AG04450 (cell line): ENCODE measurements around the gene CEACAM8. TPM values are rescaled to one million over a fixed set of nuclear protein-coding genes. Genes with fewer than 3 reads are reported as not detected.
"Not testable (repeated sequence)": the region's sequence is repeated elsewhere in the genome, so short reads cannot be mapped to it uniquely, and the experiment has no call there.

ENCODE experiments used
- CTCF ChIA-PET: fragments of 300-600, 350-600 bp; formaldehyde crosslinking; extraction: SDS; loops from one replicate; lab custom pipeline; 2022; ENCODE audit warnings: antibody characterized with exemption, inconsistent platforms; lab: Charles Lee
- POLR2A ChIA-PET: fragments of 350-600 bp; formaldehyde crosslinking; extraction: SDS; loops from one replicate; lab custom pipeline; 2021; ENCODE audit warnings: antibody characterized with exemption, inconsistent platforms; lab: Yijun Ruan, JAX
- DNase-seq: peaks from one replicate; pipeline ENCODE4 v3.0.0-alpha.2; 2011; ENCODE audit warnings: low read depth, low spot score
- H3K27ac ChIP-seq: one replicate; pipeline ENCODE4 v1.5.1; 2012; ENCODE audit warnings: low read depth, low read length, control low read depth
- H3K27me3 ChIP-seq: one replicate; pipeline ENCODE4 v1.6.0; 2012; ENCODE audit warnings: low read length; ENCODE audit not compliant: control insufficient read depth, insufficient read depth
- H3K4me3 ChIP-seq: 2 replicates; pipeline ENCODE4 v1.5.1; 2011; ENCODE audit warnings: mild to moderate bottlenecking, low read depth, low read length, control low read depth
- H3K9me3 ChIP-seq: 2 replicates; pipeline ENCODE4 v1.5.1; 2012; ENCODE audit warnings: low read length; ENCODE audit not compliant: control insufficient read depth, insufficient read depth
- CTCF ChIP-seq: IDR thresholded peaks from 2 replicates; pipeline ENCODE4 v1.5.1; 2011; ENCODE audit warnings: low read depth, low read length, control low read depth, inconsistent platforms
- polyA plus RNA-seq: library from polyadenylated mRNA; depleted of rRNA; stranded (reverse); fragments of >200 nt; gene quantifications from 2 replicates; pipeline ENCODE4 v1.2.3, GENCODE V29; 2011

CEACAM8 gene
- polyA plus RNA-seq, 1 experiment = not detected

GRCh38 chr19:42540071-42540553 is 54.6 kb downstream of the CEACAM8 start:
- CTCF ChIA-PET = no interaction called here
- no peak for DNase-seq

GRCh38 chr19:42538841-42539709 is 55.6 kb downstream of the CEACAM8 start:
- peaks cover 20% of the 10 kb centered on the region for H3K27me3 ChIP-seq
- H3K27ac ChIP-seq = no peak overlapping the region
- CTCF ChIA-PET = interaction anchor here (0.6 kb wide), 1 partner anchor 1124 kb away, joined by 3 read pairs; no protein-coding TSS in a partner anchor
- H3K4me3 ChIP-seq = no peak overlapping the region
- no peak for TF ChIP-seq CTCF
- POLR2A ChIA-PET = no interaction called here
- H3K9me3 ChIP-seq = no peaks in the 10 kb centered on the region
- no peak for DNase-seq

More at GRCh38 chr19:42540071-42540553, 54.6 kb downstream of the CEACAM8 start:
- POLR2A ChIA-PET = no interaction called here
- Histone ChIP-seq H3K27me3 (peaks cover 20% of the 10 kb centered on the region), H3K9me3 (no peaks in the 10 kb centered on the region), H3K4me3 (no peak overlapping the region), H3K27ac (no peak overlapping the region)
- no peak for TF ChIP-seq CTCF

GRCh38 chr19:42535276-42535675 is 59.4 kb downstream of the CEACAM8 start:
- POLR2A ChIA-PET = interaction anchor here (0.6 kb wide), 1 partner anchor 18 kb away, joined by 6 read pairs; no protein-coding TSS in a partner anchor
- H3K4me3 ChIP-seq, CTCF ChIA-PET, H3K27ac ChIP-seq, DNase-seq, H3K9me3 ChIP-seq: not testable (repeated sequence)
- peaks cover 11% of the 10 kb centered on the region for H3K27me3 ChIP-seq

- TF ChIP-seq CTCF = no peak
- no peak overlapping the region for H3K4me3 ChIP-seq
- ChIA-PET CTCF (no interaction called here), POLR2A (no interaction called here)
- peaks cover 8% of the 10 kb centered on the region for H3K27me3 ChIP-seq
- H3K27ac ChIP-seq = no peak overlapping the region
- no peak for DNase-seq
- H3K9me3 ChIP-seq = no peaks in the 10 kb centered on the region
Measured at GRCh38 chr19:42534391-42534790, 60.3 kb downstream of the CEACAM8 start.

GRCh38 chr19:42532891-42533290 is 61.8 kb downstream of the CEACAM8 start:
- H3K27ac ChIP-seq = no peak overlapping the region
- ChIA-PET POLR2A (no interaction called here), CTCF (interaction anchor here (1.0 kb wide), 1 partner anchor 82 kb away, joined by 5 read pairs; no protein-coding TSS in a partner anchor)
- TF ChIP-seq CTCF = no peak
- no peaks in the 10 kb centered on the region for H3K9me3 ChIP-seq
- H3K27me3 ChIP-seq = peaks cover 13% of the 10 kb centered on the region
- H3K4me3 ChIP-seq = no peak overlapping the region
- DNase-seq = no peak
